Tibial nerve (tissue), 4 donors: Measurements from ENCODE around the gene RPL18. TPM values are rescaled to one million over a fixed set of nuclear protein-coding genes. Genes with fewer than 3 reads are reported as not detected.

Experiments
- DNase-seq, 2 donors: peaks; one replicate each; pipeline ENCODE4 v3.0.0-alpha.2; 2019; ENCODE audit warnings: low spot score in 2 of 2
- H3K27ac ChIP-seq, 4 donors: fragments of 200-600 bp; sonication (generic) in 3 of 4; one replicate each; pipeline ENCODE4 v1.5.1; 2017 to 2019; ENCODE audit warnings: mild to moderate bottlenecking in 1 of 4
- H3K27me3 ChIP-seq, 2 donors: fragments of 200-600 bp; sonication (generic) in 1 of 2; one replicate each; pipeline versions ENCODE4 v1.5.1 to v1.6.0; 2017 to 2019
- H3K36me3 ChIP-seq, 3 donors: fragments of 200-600 bp; sonication (generic); one replicate each; pipeline ENCODE4 v1.5.1; 2018 to 2019
- H3K4me1 ChIP-seq, 4 donors: fragments of 200-600 bp; sonication (generic) in 3 of 4; one replicate each; pipeline ENCODE4 v1.5.1; 2017 to 2019
- H3K4me3 ChIP-seq, 4 donors: fragments of 200-600 bp; sonication (generic) in 3 of 4; one replicate each; pipeline ENCODE4 v1.5.1; 2017 to 2019; ENCODE audit warnings: mild to moderate bottlenecking in 1 of 4, moderate library complexity in 1 of 4
- H3K9me3 ChIP-seq, 4 donors: fragments of 200-600 bp; sonication (generic) in 3 of 4; one replicate each; pipeline ENCODE4 v1.5.1; 2017 to 2019
- CTCF ChIP-seq, 5 experiments: fragments of 200-600 bp in 3 of 5; fragments of 450-650 bp in 2 of 5; sonication (generic) in 3 of 5; IDR thresholded peaks; one replicate each; pipeline ENCODE4 v1.5.1; 2016 to 2019; ENCODE audit warnings: antibody characterized with exemption in 5 of 5, mild to moderate bottlenecking in 3 of 5, moderate library complexity in 2 of 5
- EP300 ChIP-seq, 2 donors: sonication (generic); formaldehyde crosslinking; IDR thresholded peaks; one replicate each; pipeline ENCODE4 v1.6.1; 2017; ENCODE audit warnings: antibody characterized with exemption in 2 of 2, mild to moderate bottlenecking in 1 of 2
- POLR2A ChIP-seq, 2 donors: fragments of 450-650 bp; IDR thresholded peaks; one replicate each; pipeline ENCODE4 v1.6.1; 2017; ENCODE audit warnings: antibody characterized with exemption in 2 of 2, mild to moderate bottlenecking in 2 of 2, moderate library complexity in 2 of 2
- WGBS, 2 donors: methylation state at CpG; one replicate each; pipeline ENCODE4 v1.1.5; 2018; 5-methylcytosine and 5-hydroxymethylcytosine counted together
- total RNA-seq, 4 donors: library from RNA; depleted of rRNA; stranded (reverse); fragments of >200 nt; gene quantifications; one replicate each; pipeline ENCODE4 v1.1.0, GENCODE V29; 2016

Gene RPL18
- total RNA-seq, 4 donors from 2014 or later, result 2,253 to 3,141 (median 2,490) TPM

- no peak for TF ChIP-seq POLR2A (IDR thresholded peaks at IDR 0.05)
- no peak for TF ChIP-seq EP300 (IDR thresholded peaks at IDR 0.05)
- no peak for TF ChIP-seq CTCF (IDR thresholded peaks at IDR 0.05)
These were observed 25.4 kb upstream of the RPL18 start for GRCh38 chr19:48644355-48644754.

GRCh38 chr19:48642862-48643261, 23.9 kb upstream of the RPL18 start:
- no peak for DNase-seq
- H3K4me3 ChIP-seq, result no peak overlapping the region
- no peaks in the 10 kb centered on the region for H3K36me3 ChIP-seq
- H3K9me3 ChIP-seq, result no peaks in the 10 kb centered on the region
- TF ChIP-seq EP300 (IDR thresholded peaks at IDR 0.05) (no peak), POLR2A (IDR thresholded peaks at IDR 0.05) (no peak), CTCF (IDR thresholded peaks at IDR 0.05) (no peak)
- no peaks in the 10 kb centered on the region for H3K27me3 ChIP-seq
- H3K4me1 ChIP-seq, result peaks cover 0 to 38% (median 17%) of the 10 kb centered on the region in 4 donors
- no peak overlapping the region for H3K27ac ChIP-seq
- 88 to 89% methylated on average over 5 of the region's 5 CpGs for WGBS, 2 donors

More at GRCh38 chr19:48644355-48644754, 25.4 kb upstream of the RPL18 start:
- Histone ChIP-seq H3K36me3 (no peaks in the 10 kb centered on the region), H3K9me3 (no peaks in the 10 kb centered on the region), H3K27ac (no peak overlapping the region), H3K4me1 (peaks cover 0 to 27% (median 10%) of the 10 kb centered on the region in 4 donors), H3K27me3 (no peaks in the 10 kb centered on the region), H3K4me3 (no peak overlapping the region)
- 59 to 76% methylated on average over 4 of the region's 4 CpGs for WGBS, 2 donors
- no peak for DNase-seq

- 85 to 93% methylated on average over 2 of the region's 2 CpGs for WGBS, 2 donors
- no peak for TF ChIP-seq CTCF (IDR thresholded peaks at IDR 0.05)
- no peak for TF ChIP-seq POLR2A (IDR thresholded peaks at IDR 0.05)
- no peak for TF ChIP-seq EP300 (IDR thresholded peaks at IDR 0.05)
These were observed 22.9 kb upstream of the RPL18 start for GRCh38 chr19:48641850-48642249.

GRCh38 chr19:48639483-48640375, 20.8 kb upstream of the RPL18 start:
- no peak for TF ChIP-seq EP300 (IDR thresholded peaks at IDR 0.05)
- no peak for TF ChIP-seq POLR2A (IDR thresholded peaks at IDR 0.05)
- no peak for DNase-seq

More at GRCh38 chr19:48641850-48642249, 22.9 kb upstream of the RPL18 start:
- Histone ChIP-seq H3K4me3 (no peak overlapping the region), H3K9me3 (no peaks in the 10 kb centered on the region), H3K36me3 (no peaks in the 10 kb centered on the region), H3K27me3 (no peaks in the 10 kb centered on the region), H3K27ac (no peak overlapping the region), H3K4me1 (peaks cover 0 to 38% (median 17%) of the 10 kb centered on the region in 4 donors)
- no peak for DNase-seq

GRCh38 chr19:48638831-48639381, 19.9 kb upstream of the RPL18 start:
- H3K4me3 ChIP-seq, result peak overlapping the region in 3 of 4 donors; percentile 23 to 85 (median 71)
- no peaks in the 10 kb centered on the region for H3K36me3 ChIP-seq
- 72 to 74% methylated on average over 16 of the region's 16 CpGs for whole genome bisulfite sequencing, 2 donors
- no peak for DNase-seq
- no peaks in the 10 kb centered on the region for H3K27me3 ChIP-seq
- H3K27ac ChIP-seq, result peak overlapping the region; percentile 94 to 99 (median 99)
- TF ChIP-seq CTCF (IDR thresholded peaks at IDR 0.05) (no peak), EP300 (IDR thresholded peaks at IDR 0.05) (no peak), POLR2A (IDR thresholded peaks at IDR 0.05) (no peak)
- peaks cover 0 to 41% (median 25%) of the 10 kb centered on the region in 4 donors for H3K4me1 ChIP-seq
- no peaks in the 10 kb centered on the region for H3K9me3 ChIP-seq

More at GRCh38 chr19:48639483-48640375, 20.8 kb upstream of the RPL18 start:
- WGBS, 2 donors, result 70 to 74% methylated on average over 32 to 33 of the region's 33 CpGs
- H3K36me3 ChIP-seq, result no peaks in the 10 kb centered on the region
- no peaks in the 10 kb centered on the region for H3K27me3 ChIP-seq
- no peak overlapping the region for H3K4me3 ChIP-seq
- H3K27ac ChIP-seq, result peak overlapping the region in 2 of 4 donors; percentile 99
- no peaks in the 10 kb centered on the region for H3K9me3 ChIP-seq
- H3K4me1 ChIP-seq, result peaks cover 0 to 40% (median 19%) of the 10 kb centered on the region in 4 donors
